ENCODE measurements around the gene GNAQ. TPM values are rescaled to one million over a fixed set of nuclear protein-coding genes. Genes with fewer than 3 reads are reported as not detected.
A peak's percentile ranks its signal among the peaks of the same experiment; 100 is the strongest.

The GNAQ gene
- polyA plus RNA-seq, 1 experiment, result 71.4 TPM

GRCh38 chr9:77798140-77798539, 233.5 kb downstream of the GNAQ start:
- POLR2A ChIA-PET, result no interaction called here
- no peaks in the 10 kb centered on the region for H3K27me3 ChIP-seq (ENCODE audit: control insufficient read depth, insufficient read depth, low read length)

GRCh38 chr9:77794985-77795384, 236.6 kb downstream of the GNAQ start:
- no peak for DNase-seq (ENCODE audit: low read depth, low spot score)
- no peak overlapping the region for H3K27ac ChIP-seq (ENCODE audit: low read depth, low read length)
- no peak for TF ChIP-seq CTCF (IDR thresholded peaks at IDR 0.05; ENCODE audit: low read depth, low read length)
- CTCF ChIA-PET, result no interaction called here
- H3K4me3 ChIP-seq (ENCODE audit: low read depth, low read length), result no peak overlapping the region
- H3K27me3 ChIP-seq (ENCODE audit: control insufficient read depth, insufficient read depth, low read length), result no peaks in the 10 kb centered on the region
- POLR2A ChIA-PET, result no interaction called here
- no peaks in the 10 kb centered on the region for H3K9me3 ChIP-seq (ENCODE audit: control insufficient read depth, insufficient read depth, low read length)

More at GRCh38 chr9:77798140-77798539, 233.5 kb downstream of the GNAQ start:
- H3K9me3 ChIP-seq (ENCODE audit: control insufficient read depth, insufficient read depth, low read length), result no peaks in the 10 kb centered on the region
- CTCF ChIA-PET, result no interaction called here
- H3K27ac ChIP-seq (ENCODE audit: low read depth, low read length), result no peak overlapping the region
- TF ChIP-seq CTCF (IDR thresholded peaks at IDR 0.05; ENCODE audit: low read depth, low read length), result no peak
- DNase-seq (ENCODE audit: low read depth, low spot score), result no peak
- no peak overlapping the region for H3K4me3 ChIP-seq (ENCODE audit: low read depth, low read length)

GRCh38 chr9:77793849-77794248, 237.8 kb downstream of the GNAQ start:
- H3K9me3 ChIP-seq (ENCODE audit: control insufficient read depth, insufficient read depth, low read length), result no peaks in the 10 kb centered on the region
- peak; percentile 10; the same call in 1 of the 2 replicates for TF ChIP-seq CTCF (IDR thresholded peaks at IDR 0.05; ENCODE audit: low read depth, low read length)
- DNase-seq (ENCODE audit: low read depth, low spot score), result no peak
- no peak overlapping the region for H3K27ac ChIP-seq (ENCODE audit: low read depth, low read length)
- H3K27me3 ChIP-seq (ENCODE audit: control insufficient read depth, insufficient read depth, low read length), result no peaks in the 10 kb centered on the region
- CTCF ChIA-PET, result interaction anchor here (0.7 to 2.8 kb wide), 3 partner anchors 29 to 337 kb away, joined by 3 to 13 read pairs (median 8); no protein-coding TSS in a partner anchor
- POLR2A ChIA-PET, result no interaction called here
- H3K4me3 ChIP-seq (ENCODE audit: low read depth, low read length), result no peak overlapping the region

GRCh38 chr9:77789891-77790290, 241.7 kb downstream of the GNAQ start:
- no peak for DNase-seq (ENCODE audit: low read depth, low spot score)
- ChIA-PET CTCF (interaction anchor here (1.2 to 3.0 kb wide), 4 partner anchors 23 to 333 kb away, joined by 5 to 9 read pairs (median 8); no protein-coding TSS in a partner anchor), POLR2A (no interaction called here)
- TF ChIP-seq CTCF (IDR thresholded peaks at IDR 0.05; ENCODE audit: low read depth, low read length), result no peak
- H3K4me3 ChIP-seq (ENCODE audit: low read depth, low read length), result no peak overlapping the region
- H3K27ac ChIP-seq (ENCODE audit: low read depth, low read length), result no peak overlapping the region
- H3K9me3 ChIP-seq (ENCODE audit: control insufficient read depth, insufficient read depth, low read length), result no peaks in the 10 kb centered on the region
- H3K27me3 ChIP-seq (ENCODE audit: control insufficient read depth, insufficient read depth, low read length), result no peaks in the 10 kb centered on the region

- no peak for TF ChIP-seq CTCF (IDR thresholded peaks at IDR 0.05; ENCODE audit: low read depth, low read length)
- no peak overlapping the region for H3K4me3 ChIP-seq (ENCODE audit: low read depth, low read length)
- CTCF ChIA-PET, result interaction anchor here (0.7 kb wide), 1 partner anchor 20 kb away, joined by 3 read pairs; no protein-coding TSS in a partner anchor
- no peaks in the 10 kb centered on the region for H3K9me3 ChIP-seq (ENCODE audit: control insufficient read depth, insufficient read depth, low read length)
- no peak for DNase-seq (ENCODE audit: low read depth, low spot score)
- POLR2A ChIA-PET, result no interaction called here
- no peak overlapping the region for H3K27ac ChIP-seq (ENCODE audit: low read depth, low read length)
- H3K27me3 ChIP-seq (ENCODE audit: control insufficient read depth, insufficient read depth, low read length), result no peaks in the 10 kb centered on the region
Observed at GRCh38 chr9:77785341-77785740, 246.3 kb downstream of the GNAQ start.
